ENCODE data around the gene MRS2. TPM values are rescaled to one million over a fixed set of nuclear protein-coding genes. Genes with fewer than 3 reads are reported as not detected.

The MRS2 gene
- total and polyA plus RNA-seq, 2 donors (not counting 3 experiments of a cell fraction or from before 2014, with no cell fraction given), result 12.1 to 21.1 TPM

DNA sequence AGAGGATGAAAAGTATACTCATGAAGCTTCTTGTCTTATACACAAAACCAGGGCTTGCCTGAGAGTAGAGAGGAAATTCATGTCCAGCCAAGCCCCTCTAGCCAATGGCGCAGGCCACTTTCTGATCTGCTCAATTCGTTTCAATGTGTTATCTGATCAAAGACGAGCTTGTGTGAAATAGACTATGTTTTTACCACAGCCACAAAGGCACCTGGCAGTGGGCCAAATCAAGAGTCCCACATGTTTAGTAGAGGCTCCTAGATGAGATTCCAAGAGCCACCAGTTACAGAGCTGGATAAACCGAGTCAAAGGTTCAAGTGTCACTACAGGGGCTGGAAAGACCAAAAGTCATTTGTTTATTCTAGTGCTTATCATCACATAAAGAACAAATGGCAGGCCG is 51.7 kb downstream of the MRS2 start:
- ChIA-PET POLR2A (no interaction called here), CTCF (no interaction called here)
- Histone ChIP-seq H4K20me1 (replicated peaks; ENCODE audit: control insufficient read depth, extremely low read depth, insufficient read depth, low read length) (no peaks in the 10 kb centered on the region), H3K36me3 (ENCODE audit: control insufficient read depth in 2 of 2, extremely low read depth in 1 of 2, insufficient read depth in 2 of 2, low read length in 2 of 2) (no peaks in the 10 kb centered on the region), H2AFZ (ENCODE audit: low read depth, low read length) (no peak overlapping the region), H3K27ac (ENCODE audit: insufficient read depth, low read depth, low read length) (no peak overlapping the region), H3K4me1 (ENCODE audit: control insufficient read depth, extremely low read depth, insufficient read depth, low read length) (no peaks in the 10 kb centered on the region), H3K27me3 (ENCODE audit: control insufficient read depth in 2 of 2, insufficient read depth in 2 of 2, low read length in 2 of 2) (no peaks in the 10 kb centered on the region), H3K9ac (replicated peaks; ENCODE audit: extremely low read depth, insufficient read depth, low read length) (no peak overlapping the region), H3K4me2 (ENCODE audit: insufficient read depth, low read length) (no peak overlapping the region), H3K9me1 (replicated peaks; ENCODE audit: control insufficient read depth, extremely low read depth, insufficient read depth, low read length) (no peaks in the 10 kb centered on the region), H3K4me3 (replicated peaks in 1 of 3; ENCODE audit: insufficient read depth in 1 of 3, low read depth in 1 of 3, low read length in 3 of 3) (no peak overlapping the region), H3K79me2 (ENCODE audit: control insufficient read depth, insufficient read depth, low read length) (no peaks in the 10 kb centered on the region), H3K9me3 (replicated peaks; ENCODE audit: control insufficient read depth, insufficient read depth, low read length) (no peaks in the 10 kb centered on the region)
- intact Hi-C loops (cut with micrococcal nuclease) (no loop called here), dilution Hi-C loops (cut with MboI; ENCODE audit: extremely low pct_ligation_motif_present, low sequenced_read_pairs) (no loop called here)
- FAIRE-seq (no peak), DNase-seq (ENCODE audit: low read depth, low spot score) (no peak)
- no peak for TF ChIP-seq FOS (IDR thresholded peaks at IDR 0.05; ENCODE audit: borderline replicate concordance, insufficient read depth, low read length)
- no peak for TF ChIP-seq JUN (IDR thresholded peaks at IDR 0.05; ENCODE audit: borderline replicate concordance, insufficient read depth, insufficient read length, low read depth)
- TF ChIP-seq EZH2 (IDR thresholded peaks at IDR 0.05; ENCODE audit: borderline replicate concordance, low read depth, low read length, severe bottlenecking), result no peak
- TF ChIP-seq, protein P1, sequence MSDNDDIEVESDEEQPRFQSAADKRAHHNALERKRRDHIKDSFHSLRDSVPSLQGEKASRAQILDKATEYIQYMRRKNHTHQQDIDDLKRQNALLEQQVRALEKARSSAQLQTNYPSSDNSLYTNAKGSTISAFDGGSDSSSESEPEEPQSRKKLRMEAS (IDR thresholded peaks at IDR 0.05; ENCODE audit: insufficient read depth, insufficient read length), result no peak
- no peak for TF ChIP-seq POLR2A (IDR thresholded peaks at IDR 0.05; ENCODE audit: low read depth, low read length)
- TF ChIP-seq GATA2 (IDR thresholded peaks at IDR 0.05; ENCODE audit: insufficient read depth, insufficient read length, low read depth, low read length), result no peak
- no peak for TF ChIP-seq MYC (IDR thresholded peaks at IDR 0.05; ENCODE audit: low read depth, low read length)
- TF ChIP-seq POLR2AphosphoS5 (IDR thresholded peaks at IDR 0.05; ENCODE audit: insufficient read depth, low read depth, low read length), result no peak
- TF ChIP-seq, protein P2, sequence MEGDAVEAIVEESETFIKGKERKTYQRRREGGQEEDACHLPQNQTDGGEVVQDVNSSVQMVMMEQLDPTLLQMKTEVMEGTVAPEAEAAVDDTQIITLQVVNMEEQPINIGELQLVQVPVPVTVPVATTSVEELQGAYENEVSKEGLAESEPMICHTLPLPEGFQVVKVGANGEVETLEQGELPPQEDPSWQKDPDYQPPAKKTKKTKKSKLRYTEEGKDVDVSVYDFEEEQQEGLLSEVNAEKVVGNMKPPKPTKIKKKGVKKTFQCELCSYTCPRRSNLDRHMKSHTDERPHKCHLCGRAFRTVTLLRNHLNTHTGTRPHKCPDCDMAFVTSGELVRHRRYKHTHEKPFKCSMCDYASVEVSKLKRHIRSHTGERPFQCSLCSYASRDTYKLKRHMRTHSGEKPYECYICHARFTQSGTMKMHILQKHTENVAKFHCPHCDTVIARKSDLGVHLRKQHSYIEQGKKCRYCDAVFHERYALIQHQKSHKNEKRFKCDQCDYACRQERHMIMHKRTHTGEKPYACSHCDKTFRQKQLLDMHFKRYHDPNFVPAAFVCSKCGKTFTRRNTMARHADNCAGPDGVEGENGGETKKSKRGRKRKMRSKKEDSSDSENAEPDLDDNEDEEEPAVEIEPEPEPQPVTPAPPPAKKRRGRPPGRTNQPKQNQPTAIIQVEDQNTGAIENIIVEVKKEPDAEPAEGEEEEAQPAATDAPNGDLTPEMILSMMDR (IDR thresholded peaks at IDR 0.05; ENCODE audit: extremely low read depth in 1 of 2, insufficient read depth in 1 of 2, low read depth in 1 of 2, low read length in 2 of 2), result no peak
- no TSS peak for BruUV-seq (replicated peaks)
